ENCODE measurements around the gene SLC23A2. TPM values are rescaled to one million over a fixed set of nuclear protein-coding genes. Genes with fewer than 3 reads are reported as not detected.

SLC23A2 gene
- total RNA-seq, 4 donors from 2014 or later = 2.6 to 3.6 (median 3.1) TPM

DNA sequence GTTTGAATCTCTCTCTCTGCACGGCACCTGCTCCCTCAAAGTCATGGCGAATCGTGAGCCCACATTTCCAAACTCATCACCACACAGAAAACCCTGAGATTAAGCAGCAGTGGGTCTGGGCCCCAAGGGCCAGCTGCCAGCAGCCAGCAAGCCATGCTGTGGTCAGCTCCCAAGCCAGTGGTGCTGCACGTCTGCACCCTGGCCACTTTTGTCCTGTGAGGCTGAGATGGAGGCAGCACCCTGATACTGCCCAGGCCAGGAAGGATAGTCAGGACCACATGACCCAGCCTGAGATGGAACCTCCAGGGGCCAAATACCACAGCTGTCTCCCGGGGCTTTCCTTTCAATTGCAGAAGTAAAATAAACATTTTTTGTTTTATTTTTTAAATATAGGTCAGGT is 185.7 kb downstream of the SLC23A2 start:
- DNase-seq (no peak), ATAC-seq (no peak)
- Histone ChIP-seq H3K27me3 (no peaks in the 10 kb centered on the region), H3K4me3 (no peak overlapping the region), H3K9me3 (no peaks in the 10 kb centered on the region), H3K4me1 (peaks cover 0 to 6% of the 10 kb centered on the region in 2 donors), H3K27ac (no peak overlapping the region), H3K36me3 (no peaks in the 10 kb centered on the region)
- intact Hi-C loops (cut with DNase I; ENCODE audit: low total_unique reads) (no loop called here), in situ Hi-C loops (cut with MboI; ENCODE audit: low sequenced_read_pairs in 4 of 4) (no loop called here)
- TF ChIP-seq, protein P1, sequence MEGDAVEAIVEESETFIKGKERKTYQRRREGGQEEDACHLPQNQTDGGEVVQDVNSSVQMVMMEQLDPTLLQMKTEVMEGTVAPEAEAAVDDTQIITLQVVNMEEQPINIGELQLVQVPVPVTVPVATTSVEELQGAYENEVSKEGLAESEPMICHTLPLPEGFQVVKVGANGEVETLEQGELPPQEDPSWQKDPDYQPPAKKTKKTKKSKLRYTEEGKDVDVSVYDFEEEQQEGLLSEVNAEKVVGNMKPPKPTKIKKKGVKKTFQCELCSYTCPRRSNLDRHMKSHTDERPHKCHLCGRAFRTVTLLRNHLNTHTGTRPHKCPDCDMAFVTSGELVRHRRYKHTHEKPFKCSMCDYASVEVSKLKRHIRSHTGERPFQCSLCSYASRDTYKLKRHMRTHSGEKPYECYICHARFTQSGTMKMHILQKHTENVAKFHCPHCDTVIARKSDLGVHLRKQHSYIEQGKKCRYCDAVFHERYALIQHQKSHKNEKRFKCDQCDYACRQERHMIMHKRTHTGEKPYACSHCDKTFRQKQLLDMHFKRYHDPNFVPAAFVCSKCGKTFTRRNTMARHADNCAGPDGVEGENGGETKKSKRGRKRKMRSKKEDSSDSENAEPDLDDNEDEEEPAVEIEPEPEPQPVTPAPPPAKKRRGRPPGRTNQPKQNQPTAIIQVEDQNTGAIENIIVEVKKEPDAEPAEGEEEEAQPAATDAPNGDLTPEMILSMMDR (IDR thresholded peaks at IDR 0.05 in 4 of 5, conservative IDR thresholded peaks at IDR 0.05 in 1 of 5) = no peak
- no peak for TF ChIP-seq POLR2A (IDR thresholded peaks at IDR 0.05)

DNA sequence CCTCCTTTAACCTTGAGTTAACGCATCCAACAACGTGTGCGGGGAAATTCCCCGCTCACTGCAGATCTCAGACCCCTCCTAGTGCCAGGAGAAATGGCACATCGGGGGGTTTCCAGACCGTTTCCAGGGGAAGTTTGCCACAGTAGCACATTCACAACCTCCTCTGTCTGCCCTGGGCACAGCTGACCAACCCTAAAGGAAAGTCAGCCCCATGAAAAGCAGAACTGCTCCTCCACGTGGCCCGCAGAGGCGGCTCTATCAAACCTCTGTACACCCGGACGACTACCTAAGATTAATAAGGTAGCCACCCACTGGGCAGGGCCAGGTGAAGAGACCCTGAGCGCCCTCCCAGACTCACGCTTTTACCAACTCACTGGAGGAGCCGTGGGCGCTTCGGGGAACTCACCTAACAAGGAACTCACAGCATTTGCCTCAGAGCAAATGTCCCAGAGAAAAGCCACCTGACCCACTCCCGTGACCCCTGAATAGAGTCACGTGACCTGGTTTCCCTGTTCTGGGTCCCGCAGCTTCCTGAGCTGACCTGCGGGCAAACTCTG is 186.5 kb downstream of the SLC23A2 start:
- no peaks in the 10 kb centered on the region for H3K9me3 ChIP-seq
- in situ Hi-C loops (cut with MboI; ENCODE audit: low sequenced_read_pairs in 4 of 4) (no loop called here), intact Hi-C loops (cut with DNase I; ENCODE audit: low total_unique reads) (no loop called here)
- DNase-seq = no peak
- TF ChIP-seq, protein P1 (IDR thresholded peaks at IDR 0.05 in 4 of 5, conservative IDR thresholded peaks at IDR 0.05 in 1 of 5) = no peak
- no peak for TF ChIP-seq POLR2A (IDR thresholded peaks at IDR 0.05)
- H3K27me3 ChIP-seq = no peaks in the 10 kb centered on the region
- H3K4me3 ChIP-seq = peak overlapping the region in 1 of 4 donors; percentile 21
- peaks cover 0 to 6% of the 10 kb centered on the region in 2 donors for H3K4me1 ChIP-seq
- H3K36me3 ChIP-seq = no peaks in the 10 kb centered on the region
- peak overlapping the region in 3 of 4 donors; percentile 51 to 67 (median 54) for H3K27ac ChIP-seq
- ATAC-seq = no peak

DNA sequence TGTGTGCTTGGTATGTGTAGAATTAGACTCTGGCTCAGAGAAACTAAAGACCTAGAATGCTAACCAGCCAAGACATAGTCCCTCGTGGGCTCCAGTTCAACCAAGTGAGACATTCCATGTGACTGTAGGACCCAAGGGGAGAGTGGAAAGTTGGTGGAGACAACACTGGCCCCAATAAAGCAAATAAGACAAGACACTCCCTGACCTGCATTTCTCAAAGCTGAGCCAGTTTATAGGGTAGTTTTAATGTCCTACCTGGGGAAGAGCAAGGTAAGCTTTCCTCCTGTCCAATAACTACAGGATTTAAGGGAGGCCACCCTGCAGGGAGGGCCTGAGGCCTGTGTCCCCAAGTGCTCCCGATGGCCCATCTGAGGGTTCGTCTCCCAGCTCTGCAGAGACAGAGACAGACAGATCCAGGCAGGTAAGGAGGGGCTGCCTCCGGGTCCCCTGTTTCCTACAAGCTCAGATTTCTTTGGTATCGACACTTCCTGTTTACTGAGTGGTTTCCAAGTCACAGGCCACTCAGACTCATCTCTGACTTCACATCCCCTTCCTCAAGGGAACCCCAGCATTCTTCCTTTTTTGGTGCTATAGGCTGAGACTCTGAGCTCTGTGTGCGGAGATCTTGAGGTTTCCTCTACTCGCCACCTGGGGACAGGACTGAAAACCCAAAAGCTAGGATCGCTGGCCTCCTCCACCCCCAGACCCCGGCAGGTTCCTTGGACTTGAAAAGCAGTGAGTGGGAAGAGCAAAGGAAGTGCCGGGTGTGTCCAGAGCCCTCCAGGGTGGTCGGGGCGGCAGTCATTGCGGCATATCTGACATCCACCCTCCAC is 187.2 kb downstream of the SLC23A2 start:
- intact Hi-C loops (cut with DNase I; ENCODE audit: low total_unique reads) = no loop called here
- ATAC-seq (peak; percentile 48 to 62), DNase-seq (no peak)
- in situ Hi-C loops (cut with MboI; ENCODE audit: low sequenced_read_pairs in 4 of 4) = no loop called here
- no peaks in the 10 kb centered on the region for H3K27me3 ChIP-seq
- H3K4me3 ChIP-seq = peak overlapping the region in 1 of 4 donors; percentile 21
- peak in 1 of 2 donors; percentile 37 for TF ChIP-seq POLR2A (IDR thresholded peaks at IDR 0.05)
- TF ChIP-seq, protein P1 (IDR thresholded peaks at IDR 0.05 in 4 of 5, conservative IDR thresholded peaks at IDR 0.05 in 1 of 5) = no peak
- no peaks in the 10 kb centered on the region for H3K36me3 ChIP-seq
- peak overlapping the region in 3 of 4 donors; percentile 51 to 67 (median 54) for H3K27ac ChIP-seq
- peaks cover 0 to 6% of the 10 kb centered on the region in 2 donors for H3K4me1 ChIP-seq
- no peaks in the 10 kb centered on the region for H3K9me3 ChIP-seq

DNA sequence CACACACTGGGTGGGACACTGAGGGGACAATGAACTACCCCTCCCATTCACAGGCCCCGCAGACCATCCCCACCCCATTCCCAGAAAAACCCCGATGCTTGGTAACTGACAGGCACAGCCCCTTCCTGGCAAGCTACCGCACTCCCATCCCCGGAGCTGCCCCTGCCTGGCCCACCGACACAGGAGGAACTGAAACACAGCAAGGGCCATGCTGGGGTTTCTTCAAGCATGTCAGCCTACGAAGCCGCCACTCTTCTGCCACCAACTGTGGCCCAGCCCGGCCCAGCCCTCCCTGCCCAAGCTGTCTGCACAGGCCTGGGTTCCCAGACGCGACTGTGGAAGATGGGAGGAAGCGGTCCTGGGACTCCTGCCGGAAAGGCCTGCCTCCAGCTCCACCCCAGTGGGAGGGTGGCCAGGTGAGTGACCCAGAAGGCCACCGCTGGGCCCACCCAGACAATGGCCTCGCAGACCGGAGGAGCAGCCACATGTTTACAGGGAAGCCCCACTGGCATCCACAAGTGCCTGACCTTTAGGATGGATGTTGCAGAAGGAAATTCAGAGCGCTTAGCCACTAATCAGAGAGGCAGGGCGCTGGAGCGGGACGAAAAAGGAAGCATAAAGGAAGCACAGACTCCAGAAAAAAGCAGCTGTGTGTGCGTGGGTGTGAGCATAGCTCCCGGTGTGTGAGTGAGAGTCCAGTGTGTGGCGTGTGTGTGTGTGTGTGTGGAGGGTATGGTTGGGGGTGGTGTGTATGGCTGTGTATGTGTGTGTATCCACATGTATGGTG is 188.0 kb downstream of the SLC23A2 start:
- H3K4me1 ChIP-seq = peaks cover 0 to 6% of the 10 kb centered on the region in 2 donors

More for the DNA sequence above, 188.0 kb downstream of the SLC23A2 start:
- Histone ChIP-seq H3K27me3 (no peaks in the 10 kb centered on the region), H3K4me3 (no peak overlapping the region), H3K27ac (peak overlapping the region; percentile 33 to 67 (median 52)), H3K36me3 (no peaks in the 10 kb centered on the region), H3K9me3 (no peaks in the 10 kb centered on the region)
- in situ Hi-C loops (cut with MboI; ENCODE audit: low sequenced_read_pairs in 4 of 4) = no loop called here
- DNase-seq (no peak), ATAC-seq (peak in 1 of 2 donors; percentile 15)
- intact Hi-C loops (cut with DNase I; ENCODE audit: low total_unique reads) = no loop called here
- no peak for TF ChIP-seq POLR2A (IDR thresholded peaks at IDR 0.05)
- TF ChIP-seq, protein P1 (IDR thresholded peaks at IDR 0.05 in 4 of 5, conservative IDR thresholded peaks at IDR 0.05 in 1 of 5) = no peak
